SK-N-SH treated with all-trans-retinoic acid at 6 μM for 48 hours (cell line): ENCODE measurements around the gene ZSWIM6.
A peak's percentile ranks its signal among the peaks of the same experiment; 100 is the strongest.

ENCODE experiments used
- ATAC-seq: fragments of 200-7000 bp; cut with Tn5 transposase; 3 replicates; pipeline ENCODE4 v1.9.1; 2020; ENCODE audit warnings: mild to moderate bottlenecking, moderate library complexity
- ARNTL ChIP-seq: fragments of 450-650 bp; formaldehyde crosslinking; IDR thresholded peaks from 2 replicates; pipeline ENCODE4 v1.5.0; 2020; ENCODE audit warnings: low read depth, mild to moderate bottlenecking, moderate library complexity, borderline replicate concordance
- BACH2 ChIP-seq: fragments of 250-450 bp; sonication (Bioruptor Pico); IDR thresholded peaks from 2 replicates; pipeline ENCODE4 v1.9.0; 2021; ENCODE audit warnings: mild to moderate bottlenecking, borderline replicate concordance
- CREB5 ChIP-seq: fragments of 250-450 bp; sonication (Bioruptor Pico); IDR thresholded peaks from 2 replicates; pipeline ENCODE4 v1.5.1; 2020; ENCODE audit warnings: low read depth, mild to moderate bottlenecking, moderate library complexity
- CSDC2 ChIP-seq: fragments of 250-450 bp; sonication (Bioruptor Pico); IDR thresholded peaks from 2 replicates; pipeline ENCODE4 v1.5.0; 2020; ENCODE audit warnings: mild to moderate bottlenecking, moderate library complexity
- CSRNP3 ChIP-seq: fragments of 250-450 bp; sonication (Bioruptor Pico); IDR thresholded peaks from 2 replicates; pipeline ENCODE4 v1.5.1; 2021; ENCODE audit warnings: mild to moderate bottlenecking, moderate library complexity
- GLIS3 ChIP-seq: fragments of 250-450 bp; sonication (Bioruptor Pico); IDR thresholded peaks from 2 replicates; pipeline ENCODE4 v1.5.0; 2020; ENCODE audit warnings: mild to moderate bottlenecking, moderate library complexity
- ISL1 ChIP-seq: fragments of 250-450 bp; sonication (Bioruptor Pico); IDR thresholded peaks from 2 replicates; pipeline ENCODE4 v2.1.2; 2022; ENCODE audit warnings: mild to moderate bottlenecking, moderate library complexity
- OSR1 ChIP-seq: fragments of 250-450 bp; sonication (Bioruptor Pico); IDR thresholded peaks from 2 replicates; pipeline ENCODE4 v1.8.0; 2022; ENCODE audit warnings: moderate library complexity, mild to moderate bottlenecking, inconsistent platforms
- PATZ1 ChIP-seq: fragments of 250-450 bp; sonication (Bioruptor Pico); IDR thresholded peaks from 2 replicates; pipeline ENCODE4 v1.8.0; 2020; ENCODE audit warnings: mild to moderate bottlenecking, moderate library complexity, borderline replicate concordance
- PPARA ChIP-seq: fragments of 250-450 bp; sonication (Bioruptor Pico); IDR thresholded peaks from 2 replicates; pipeline ENCODE4 v1.5.0; 2020; ENCODE audit warnings: mild to moderate bottlenecking, borderline replicate concordance
- RARB ChIP-seq: fragments of 250-450 bp; sonication (Bioruptor Pico); IDR thresholded peaks from 2 replicates; pipeline ENCODE4 v1.8.0; 2021; ENCODE audit warnings: mild to moderate bottlenecking, moderate library complexity
- SNAI2 ChIP-seq: fragments of 250-450 bp; sonication (Bioruptor Pico); IDR thresholded peaks from 2 replicates; pipeline ENCODE4 v1.5.0; 2020; ENCODE audit warnings: mild to moderate bottlenecking, moderate library complexity
- TCF4 ChIP-seq: fragments of 250-450 bp; sonication (Bioruptor Pico); IDR thresholded peaks from 2 replicates; pipeline ENCODE4 v1.8.0; 2021; ENCODE audit warnings: mild to moderate bottlenecking, moderate library complexity, borderline replicate concordance
- ZC3H10 ChIP-seq: fragments of 250-450 bp; sonication (Bioruptor Pico); IDR thresholded peaks from 2 replicates; pipeline ENCODE4 v1.5.1; 2021; ENCODE audit warnings: mild to moderate bottlenecking, moderate library complexity
- ZFP3 ChIP-seq: fragments of 250-450 bp; sonication (Bioruptor Pico); IDR thresholded peaks from 2 replicates; pipeline ENCODE4 v1.5.0; 2020; ENCODE audit warnings: mild to moderate bottlenecking, moderate library complexity
- ZNF565 ChIP-seq: fragments of 450-650 bp; formaldehyde crosslinking; conservative IDR thresholded peaks from 2 replicates; pipeline ENCODE4 v1.5.0; 2020; ENCODE audit warnings: low read depth, mild to moderate bottlenecking, moderate library complexity
- ZNF70 ChIP-seq: fragments of 450-650 bp; formaldehyde crosslinking; IDR thresholded peaks from 2 replicates; pipeline ENCODE4 v1.5.0; 2020; ENCODE audit warnings: mild to moderate bottlenecking, moderate library complexity
- ZNF8 ChIP-seq: fragments of 450-650 bp; formaldehyde crosslinking; IDR thresholded peaks from 2 replicates; pipeline ENCODE4 v1.5.0; 2020; ENCODE audit warnings: mild to moderate bottlenecking, moderate library complexity
- TF ChIP-seq, protein P1 (sequence below): fragments of 250-450 bp; sonication (Bioruptor Pico); IDR thresholded peaks from 2 replicates; pipeline ENCODE4 v1.8.0; 2021; ENCODE audit warnings: low read depth, mild to moderate bottlenecking, moderate library complexity, borderline replicate concordance
- TF ChIP-seq, protein P2 (sequence below): fragments of 250-450 bp; sonication (Bioruptor Pico); IDR thresholded peaks from 2 replicates; pipeline ENCODE4 v1.5.0; 2020; ENCODE audit warnings: mild to moderate bottlenecking, moderate library complexity

ZSWIM6 gene

DNA sequence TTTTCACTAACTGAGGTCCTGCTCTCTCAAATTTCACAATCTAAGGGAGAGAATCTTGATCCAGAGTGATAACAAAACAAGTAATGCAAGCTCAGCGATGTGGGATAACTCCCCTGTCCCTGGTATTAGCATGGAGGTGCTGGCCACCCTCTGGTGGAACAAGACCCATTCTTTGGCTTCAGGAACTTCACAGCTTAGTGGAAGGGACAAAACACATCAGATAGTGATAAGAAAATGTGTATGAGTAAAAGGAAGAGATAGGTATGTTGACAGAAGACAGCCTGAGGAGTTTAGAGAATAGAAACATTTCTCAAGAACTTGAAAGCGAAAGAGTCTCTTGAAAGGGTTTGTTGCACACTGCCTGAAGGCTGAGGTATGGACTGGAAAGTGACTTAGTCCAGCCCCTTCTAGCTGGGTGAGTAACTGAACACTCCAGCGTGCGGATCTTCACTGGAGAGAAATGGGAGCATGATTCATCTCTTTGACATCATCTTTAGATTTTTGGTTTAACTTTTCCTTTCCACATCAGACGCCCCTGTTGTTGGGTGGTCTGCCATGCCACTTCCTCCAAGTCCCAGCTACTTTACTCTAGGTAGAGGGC lies 25.4 kb upstream of the ZSWIM6 start:
- TF ChIP-seq CREB5 (CRISPR knock-in tag) (no peak), ZFP3 (CRISPR knock-in tag) (no peak), OSR1 (CRISPR knock-in tag) (no peak), BACH2 (no peak), PPARA (CRISPR knock-in tag) (no peak), RARB (CRISPR knock-in tag) (no peak), ZC3H10 (no peak), ZNF70 (CRISPR knock-in tag) (no peak), ZNF565 (CRISPR knock-in tag) (no peak)
- TF ChIP-seq, all 23 proteins: peak for 0
- ATAC-seq: peak; percentile 62

GRCh38 chr5:61307191-61307590 lies 24.9 kb upstream of the ZSWIM6 start:
- no peak; the same call in 2 of the 3 replicates for ATAC-seq
- TF ChIP-seq GLIS3: no peak
- no peak for TF ChIP-seq RARB (CRISPR knock-in tag)
- no peak for TF ChIP-seq ZFP3 (CRISPR knock-in tag)
- no peak for TF ChIP-seq ARNTL (CRISPR knock-in tag)
- no peak for TF ChIP-seq PATZ1 (CRISPR knock-in tag)
- TF ChIP-seq BACH2: no peak
- TF ChIP-seq CREB5 (CRISPR knock-in tag): no peak
- TF ChIP-seq PPARA (CRISPR knock-in tag): no peak
- TF ChIP-seq, protein P1, sequence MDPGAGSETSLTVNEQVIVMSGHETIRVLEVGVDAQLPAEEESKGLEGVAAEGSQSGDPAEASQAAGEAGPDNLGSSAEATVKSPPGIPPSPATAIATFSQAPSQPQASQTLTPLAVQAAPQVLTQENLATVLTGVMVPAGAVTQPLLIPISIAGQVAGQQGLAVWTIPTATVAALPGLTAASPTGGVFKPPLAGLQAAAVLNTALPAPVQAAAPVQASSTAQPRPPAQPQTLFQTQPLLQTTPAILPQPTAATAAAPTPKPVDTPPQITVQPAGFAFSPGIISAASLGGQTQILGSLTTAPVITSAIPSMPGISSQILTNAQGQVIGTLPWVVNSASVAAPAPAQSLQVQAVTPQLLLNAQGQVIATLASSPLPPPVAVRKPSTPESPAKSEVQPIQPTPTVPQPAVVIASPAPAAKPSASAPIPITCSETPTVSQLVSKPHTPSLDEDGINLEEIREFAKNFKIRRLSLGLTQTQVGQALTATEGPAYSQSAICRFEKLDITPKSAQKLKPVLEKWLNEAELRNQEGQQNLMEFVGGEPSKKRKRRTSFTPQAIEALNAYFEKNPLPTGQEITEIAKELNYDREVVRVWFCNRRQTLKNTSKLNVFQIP (CRISPR knock-in tag): no peak
- TF ChIP-seq ISL1 (CRISPR knock-in tag): no peak
- no peak for TF ChIP-seq ZC3H10
- no peak for TF ChIP-seq SNAI2 (CRISPR knock-in tag)
- TF ChIP-seq ZNF8 (CRISPR knock-in tag): no peak
- TF ChIP-seq ZNF565 (CRISPR knock-in tag): no peak
- no peak for TF ChIP-seq CSRNP3 (CRISPR knock-in tag)
- no peak for TF ChIP-seq CSDC2
- TF ChIP-seq, protein P2, sequence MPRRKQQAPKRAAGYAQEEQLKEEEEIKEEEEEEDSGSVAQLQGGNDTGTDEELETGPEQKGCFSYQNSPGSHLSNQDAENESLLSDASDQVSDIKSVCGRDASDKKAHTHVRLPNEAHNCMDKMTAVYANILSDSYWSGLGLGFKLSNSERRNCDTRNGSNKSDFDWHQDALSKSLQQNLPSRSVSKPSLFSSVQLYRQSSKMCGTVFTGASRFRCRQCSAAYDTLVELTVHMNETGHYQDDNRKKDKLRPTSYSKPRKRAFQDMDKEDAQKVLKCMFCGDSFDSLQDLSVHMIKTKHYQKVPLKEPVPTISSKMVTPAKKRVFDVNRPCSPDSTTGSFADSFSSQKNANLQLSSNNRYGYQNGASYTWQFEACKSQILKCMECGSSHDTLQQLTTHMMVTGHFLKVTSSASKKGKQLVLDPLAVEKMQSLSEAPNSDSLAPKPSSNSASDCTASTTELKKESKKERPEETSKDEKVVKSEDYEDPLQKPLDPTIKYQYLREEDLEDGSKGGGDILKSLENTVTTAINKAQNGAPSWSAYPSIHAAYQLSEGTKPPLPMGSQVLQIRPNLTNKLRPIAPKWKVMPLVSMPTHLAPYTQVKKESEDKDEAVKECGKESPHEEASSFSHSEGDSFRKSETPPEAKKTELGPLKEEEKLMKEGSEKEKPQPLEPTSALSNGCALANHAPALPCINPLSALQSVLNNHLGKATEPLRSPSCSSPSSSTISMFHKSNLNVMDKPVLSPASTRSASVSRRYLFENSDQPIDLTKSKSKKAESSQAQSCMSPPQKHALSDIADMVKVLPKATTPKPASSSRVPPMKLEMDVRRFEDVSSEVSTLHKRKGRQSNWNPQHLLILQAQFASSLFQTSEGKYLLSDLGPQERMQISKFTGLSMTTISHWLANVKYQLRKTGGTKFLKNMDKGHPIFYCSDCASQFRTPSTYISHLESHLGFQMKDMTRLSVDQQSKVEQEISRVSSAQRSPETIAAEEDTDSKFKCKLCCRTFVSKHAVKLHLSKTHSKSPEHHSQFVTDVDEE (CRISPR knock-in tag): no peak
- TF ChIP-seq TCF4: no peak
- no peak for TF ChIP-seq OSR1 (CRISPR knock-in tag)
- TF ChIP-seq, all 23 proteins: peak for 0
